Glomerular endothelial cell (primary cell): Measurements from ENCODE around the gene CALML3. TPM values are rescaled to one million over a fixed set of nuclear protein-coding genes. Genes with fewer than 3 reads are reported as not detected.

ENCODE experiments used
- DNase-seq: peaks from one replicate; pipeline ENCODE4 v3.0.0-alpha.2; 2011; ENCODE audit warnings: low read depth, low spot score; ENCODE audit errors: extremely low read depth
- total RNA-seq: library from RNA; depleted of rRNA; stranded (reverse); fragments of >200 nt; gene quantifications from 2 replicates; pipeline ENCODE4 v1.2.3, GENCODE V29; 2015

CALML3 gene
- total RNA-seq, 1 donor from 2014 or later = not detected

- no peak for DNase-seq
These were observed 776 bp upstream of the CALML3 start for GRCh38 chr10:5523796-5524574.

GRCh38 chr10:5525561-5526341 is 990 bp downstream of the CALML3 start:
- DNase-seq = no peak

GRCh38 chr10:5526691-5527331 is 2.0 kb downstream of the CALML3 start:
- DNase-seq = no peak

GRCh38 chr10:5527332-5528200 is 2.8 kb downstream of the CALML3 start:
- no peak for DNase-seq

GRCh38 chr10:5528989-5529701 is 4.4 kb downstream of the CALML3 start:
- DNase-seq = no peak

GRCh38 chr10:5529702-5530411 is 5.1 kb downstream of the CALML3 start:
- DNase-seq = no peak

GRCh38 chr10:5530412-5530806 is 5.6 kb downstream of the CALML3 start:
- no peak for DNase-seq

GRCh38 chr10:5530846-5531557 is 6.2 kb downstream of the CALML3 start:
- no peak for DNase-seq

- DNase-seq = no peak
These were observed 7.0 kb downstream of the CALML3 start for GRCh38 chr10:5531558-5532306.

GRCh38 chr10:5532307-5532605 is 7.5 kb downstream of the CALML3 start:
- DNase-seq = no peak

- no peak for DNase-seq
These were observed 7.9 kb downstream of the CALML3 start for GRCh38 chr10:5532618-5533097.

- no peak for DNase-seq
These were observed 8.5 kb downstream of the CALML3 start for GRCh38 chr10:5533098-5533731.

- no peak for DNase-seq
These were observed 9.5 kb downstream of the CALML3 start for GRCh38 chr10:5534051-5534821.

- DNase-seq = no peak
These were observed 10.4 kb downstream of the CALML3 start for GRCh38 chr10:5534880-5535856.

GRCh38 chr10:5536486-5537081 is 11.8 kb downstream of the CALML3 start:
- no peak for DNase-seq
